ENCODE measurements around the gene HCFC1R1.

Gene HCFC1R1

DNA sequence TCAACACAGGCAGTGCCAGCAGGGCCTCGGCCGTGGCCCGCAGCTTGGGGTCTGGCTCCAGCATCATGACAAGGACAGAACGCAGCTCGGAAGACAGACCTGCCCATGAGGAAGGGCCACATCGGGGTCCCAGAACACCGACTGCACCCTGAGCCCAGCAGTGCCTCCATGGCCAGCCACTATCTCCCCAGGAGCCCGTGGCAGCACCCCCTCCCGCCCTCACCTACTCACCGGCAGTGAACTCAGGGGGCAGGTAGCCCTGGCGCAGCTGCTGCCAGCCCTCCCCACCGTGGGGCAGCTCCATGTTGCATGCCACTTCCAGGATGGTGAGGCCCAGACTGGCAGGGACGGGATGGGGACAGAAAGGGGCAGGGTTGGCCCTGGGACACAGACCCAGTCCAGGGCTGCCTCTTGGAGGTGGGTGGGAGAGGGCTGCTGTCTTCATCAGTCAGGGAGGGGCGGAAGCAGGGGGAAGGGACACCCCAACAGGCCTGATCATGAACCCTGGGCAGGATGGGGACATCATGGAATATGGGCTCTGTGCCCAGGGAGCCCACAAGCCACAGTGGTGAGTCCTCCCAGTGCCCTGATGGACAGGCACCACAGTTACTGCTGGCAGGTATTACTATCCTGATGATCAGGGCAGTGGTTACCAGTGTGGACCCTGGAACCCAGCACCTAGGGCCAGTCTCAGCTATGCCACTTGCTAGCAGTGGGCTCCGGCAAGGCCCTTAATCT, 49.3 kb downstream of the HCFC1R1 start:
- H3K9ac ChIP-seq: peak overlapping the region; percentile 92

DNA sequence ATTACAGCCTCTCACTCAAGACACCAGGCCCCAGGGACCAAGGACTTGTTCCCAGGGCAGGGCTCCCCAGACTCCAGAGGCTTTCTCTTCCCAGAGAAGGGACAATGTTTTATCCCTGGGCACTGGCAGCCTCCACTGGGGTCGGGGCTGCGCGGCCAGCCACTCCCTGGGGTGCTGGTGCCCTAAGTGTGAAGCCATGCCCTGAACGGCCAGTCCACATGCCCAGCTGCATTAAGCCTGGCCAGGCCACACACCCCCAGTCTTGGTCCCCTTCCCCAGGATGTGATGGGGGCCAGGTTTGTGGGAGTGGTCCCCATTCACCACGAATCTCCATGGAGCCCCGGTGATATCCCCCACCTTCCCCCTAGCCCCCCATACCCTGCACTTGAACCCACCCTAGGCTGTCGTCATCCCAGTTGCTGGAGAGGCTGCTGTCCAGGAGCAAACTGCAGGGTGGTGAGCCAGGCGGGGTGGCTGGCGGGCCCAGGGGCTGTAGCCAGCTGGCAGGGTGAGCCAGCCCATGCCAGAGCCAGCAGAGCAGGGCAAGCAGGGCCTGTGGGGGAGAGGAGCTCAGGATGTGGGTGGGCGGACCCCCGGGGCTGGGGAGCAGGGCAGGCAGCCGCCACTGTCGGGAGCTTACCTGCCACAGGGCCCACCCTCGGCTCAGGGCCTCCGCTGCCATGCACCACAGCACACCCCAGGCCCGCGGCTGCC, 50.0 kb downstream of the HCFC1R1 start:
- peak overlapping the region; percentile 92 for H3K9ac ChIP-seq
- peaks cover 46% of the 10 kb centered on the region for H3K36me3 ChIP-seq
- TF ChIP-seq Cebpa-rat (IDR thresholded peaks at IDR 0.05): no peak

More for the DNA sequence above, 49.3 kb downstream of the HCFC1R1 start:
- H3K36me3 ChIP-seq: peaks cover 46% of the 10 kb centered on the region
- H4K20me1 ChIP-seq: peaks cover 77% of the 10 kb centered on the region
- peaks cover 93% of the 10 kb centered on the region for H3K4me1 ChIP-seq
- H3K4me2 ChIP-seq: peak overlapping the region; percentile 97
- H3K27me3 ChIP-seq: no peaks in the 10 kb centered on the region
- peak overlapping the region; percentile 93 for H3K4me3 ChIP-seq
- no peak for TF ChIP-seq Cebpa-rat (IDR thresholded peaks at IDR 0.05)
- H3K27ac ChIP-seq: peak overlapping the region; percentile 91
- no peaks in the 10 kb centered on the region for H3K9me3 ChIP-seq

DNA sequence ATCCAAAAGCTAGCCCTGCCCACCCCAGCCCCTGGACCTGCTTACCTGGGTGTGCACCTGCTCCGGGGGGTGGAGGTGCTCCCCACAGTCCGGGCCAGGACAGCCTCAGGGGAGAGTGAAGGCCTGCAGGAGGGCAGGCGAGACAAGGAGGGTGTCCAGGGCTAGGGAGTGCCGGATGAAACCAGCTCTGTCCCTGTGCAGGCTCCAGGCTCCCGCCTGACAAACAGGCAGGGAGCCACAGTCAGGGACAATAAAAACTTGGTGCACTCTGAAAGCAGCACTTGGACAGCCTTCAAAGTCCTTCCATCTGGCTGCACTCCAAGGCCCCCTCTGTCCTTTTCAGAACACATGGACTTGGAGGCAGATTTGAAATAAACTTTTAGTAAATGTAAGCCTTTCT, 50.6 kb downstream of the HCFC1R1 start:
- Histone ChIP-seq H3K4me2 (peak overlapping the region; percentile 97), H4K20me1 (peaks cover 84% of the 10 kb centered on the region), H3K4me1 (peaks cover 87% of the 10 kb centered on the region), H3K9me3 (no peaks in the 10 kb centered on the region), H3K36me3 (peaks cover 43% of the 10 kb centered on the region), H3K27me3 (no peaks in the 10 kb centered on the region), H3K4me3 (peak overlapping the region; percentile 93), H3K27ac (peak overlapping the region; percentile 91), H3K9ac (peak overlapping the region; percentile 92)
- TF ChIP-seq Cebpa-rat (IDR thresholded peaks at IDR 0.05): no peak

More for the DNA sequence above, 50.0 kb downstream of the HCFC1R1 start:
- H3K4me2 ChIP-seq: peak overlapping the region; percentile 97
- peak overlapping the region; percentile 93 for H3K4me3 ChIP-seq
- H3K27me3 ChIP-seq: no peaks in the 10 kb centered on the region
- H3K9me3 ChIP-seq: no peaks in the 10 kb centered on the region
- H3K27ac ChIP-seq: peak overlapping the region; percentile 91
- H3K4me1 ChIP-seq: peaks cover 87% of the 10 kb centered on the region
- peaks cover 78% of the 10 kb centered on the region for H4K20me1 ChIP-seq

Measured in BLaER1 (cell line).